ENCODE results near the gene PIP5K1C. TPM values are rescaled to one million over a fixed set of nuclear protein-coding genes. Genes with fewer than 3 reads are reported as not detected.
A peak's percentile ranks its signal among the peaks of the same experiment; 100 is the strongest.

The PIP5K1C gene
- total RNA-seq, 1 experiment from 2014 or later, result 13.3 TPM

- ChIA-PET CTCF (interaction anchor here (0.7 kb wide), 1 partner anchor 163 kb away, joined by 3 read pairs; no protein-coding TSS in a partner anchor), POLR2A (interaction anchor here (0.7 kb wide), 1 partner anchor 119 kb away, joined by 5 read pairs; no protein-coding TSS in a partner anchor)
- no peak for TF ChIP-seq CTCF (IDR thresholded peaks at IDR 0.05; ENCODE audit: unreplicated experiment)
- peaks cover 6% of the 10 kb centered on the region for H3K4me1 Mint-ChIP-seq (ENCODE audit: insufficient read depth, unreplicated experiment)
- BruUV-seq (replicated peaks), result no TSS peak
- intact Hi-C loops (cut with micrococcal nuclease), result loop anchor here (2.0 to 10.0 kb wide), 2 partner anchors 43 to 153 kb away; partner anchors contain the start of gene MFSD12
- no peaks in the 10 kb centered on the region for H3K36me3 Mint-ChIP-seq (ENCODE audit: insufficient read depth, unreplicated experiment)
- no peaks in the 10 kb centered on the region for H3K9me3 Mint-ChIP-seq (ENCODE audit: unreplicated experiment)
- no peak overlapping the region for H3K27ac Mint-ChIP-seq (ENCODE audit: low read depth, unreplicated experiment)
- no peaks in the 10 kb centered on the region for H3K27me3 Mint-ChIP-seq (ENCODE audit: insufficient read depth, unreplicated experiment)
- no peak overlapping the region for H3K4me3 Mint-ChIP-seq (ENCODE audit: unreplicated experiment)
- DNase-seq (ENCODE audit: unreplicated experiment), result no peak
Measured at GRCh38 chr19:3707868-3708206, 7.6 kb upstream of the PIP5K1C start.

GRCh38 chr19:3701200-3701599 is 932 bp upstream of the PIP5K1C start:
- H3K27ac Mint-ChIP-seq (ENCODE audit: low read depth, unreplicated experiment), result no peak overlapping the region
- no peaks in the 10 kb centered on the region for H3K36me3 Mint-ChIP-seq (ENCODE audit: insufficient read depth, unreplicated experiment)
- CTCF ChIA-PET, result interaction anchor here (1.4 to 1.6 kb wide), 5 partner anchors 8 to 396 kb away, joined by 3 to 5 read pairs (median 4); no protein-coding TSS in a partner anchor
- no peaks in the 10 kb centered on the region for H3K4me1 Mint-ChIP-seq (ENCODE audit: insufficient read depth, unreplicated experiment)
- no TSS peak for BruUV-seq (replicated peaks)
- intact Hi-C loops (cut with micrococcal nuclease), result loop anchor here (10.0 kb wide), 1 partner anchor 146 kb away; the partner anchor contains the start of gene MFSD12
- H3K9me3 Mint-ChIP-seq (ENCODE audit: unreplicated experiment), result no peaks in the 10 kb centered on the region
- POLR2A ChIA-PET, result no interaction called here
- no peak overlapping the region for H3K4me3 Mint-ChIP-seq (ENCODE audit: unreplicated experiment)
- DNase-seq (ENCODE audit: unreplicated experiment), result no peak
- TF ChIP-seq CTCF (IDR thresholded peaks at IDR 0.05; ENCODE audit: unreplicated experiment), result no peak
- no peaks in the 10 kb centered on the region for H3K27me3 Mint-ChIP-seq (ENCODE audit: insufficient read depth, unreplicated experiment)

- ChIA-PET POLR2A (interaction anchor here (1.2 to 2.0 kb wide), 4 partner anchors 9 to 269 kb away, joined by 3 to 7 read pairs (median 4); partner anchors contain the start of genes APBA3 and MRPL54), CTCF (interaction anchor here (0.7 to 1.6 kb wide), 6 partner anchors 9 to 63 kb away, joined by 3 to 5 read pairs (median 4); partner anchors contain the start of gene MRPL54)
- no peak for TF ChIP-seq CTCF (IDR thresholded peaks at IDR 0.05; ENCODE audit: unreplicated experiment)
- no TSS peak for BruUV-seq (replicated peaks)
- H3K27me3 Mint-ChIP-seq (ENCODE audit: insufficient read depth, unreplicated experiment), result no peaks in the 10 kb centered on the region
- peak overlapping the region; percentile 35 for H3K27ac Mint-ChIP-seq (ENCODE audit: low read depth, unreplicated experiment)
- no peak for DNase-seq (ENCODE audit: unreplicated experiment)
- intact Hi-C loops (cut with micrococcal nuclease), result loop anchor here (10.0 kb wide), 1 partner anchor 145 kb away; the partner anchor contains the start of gene MFSD12
- H3K36me3 Mint-ChIP-seq (ENCODE audit: insufficient read depth, unreplicated experiment), result peaks cover 6% of the 10 kb centered on the region
- no peaks in the 10 kb centered on the region for H3K4me1 Mint-ChIP-seq (ENCODE audit: insufficient read depth, unreplicated experiment)
- peak overlapping the region; percentile 87 for H3K4me3 Mint-ChIP-seq (ENCODE audit: unreplicated experiment)
- H3K9me3 Mint-ChIP-seq (ENCODE audit: unreplicated experiment), result no peaks in the 10 kb centered on the region
Measured at GRCh38 chr19:3699741-3700241, 477 bp downstream of the PIP5K1C start.

- intact Hi-C loops (cut with micrococcal nuclease), result no loop called here
- ChIA-PET CTCF (interaction anchor here (0.7 to 1.3 kb wide), 4 partner anchors 9 to 288 kb away, joined by 3 to 4 read pairs (median 3); partner anchors contain the start of gene MRPL54), POLR2A (interaction anchor here (0.6 to 2.0 kb wide), 5 partner anchors 10 to 270 kb away, joined by 3 to 7 read pairs (median 3); partner anchors contain the start of genes APBA3 and MRPL54)
- peak; percentile 37 for DNase-seq (ENCODE audit: unreplicated experiment)
- Mint-ChIP-seq H3K27ac (ENCODE audit: low read depth, unreplicated experiment) (peak overlapping the region; percentile 35), H3K36me3 (ENCODE audit: insufficient read depth, unreplicated experiment) (peaks cover 6% of the 10 kb centered on the region), H3K4me3 (ENCODE audit: unreplicated experiment) (peak overlapping the region; percentile 87), H3K9me3 (ENCODE audit: unreplicated experiment) (no peaks in the 10 kb centered on the region), H3K4me1 (ENCODE audit: insufficient read depth, unreplicated experiment) (no peaks in the 10 kb centered on the region), H3K27me3 (ENCODE audit: insufficient read depth, unreplicated experiment) (no peaks in the 10 kb centered on the region)
- TF ChIP-seq CTCF (IDR thresholded peaks at IDR 0.05; ENCODE audit: unreplicated experiment), result no peak
- BruUV-seq (replicated peaks), result no TSS peak
Measured at GRCh38 chr19:3698974-3699740, 1.1 kb downstream of the PIP5K1C start.

Measured in MCF 10A (cell line).